SU-DHL-6 (cell line): ENCODE measurements around the gene CFDP1.

Experiments
- EZH2phosphoT487 ChIP-seq: fragments of 200-600 bp; sonication (generic), shearing (Covaris generic); conservative IDR thresholded peaks from 2 replicates; pipeline ENCODE4 v1.6.1; 2018; ENCODE audit warnings: mild to moderate bottlenecking, antibody characterized with exemption, low read length, moderate library complexity, mixed read lengths
- TF ChIP-seq, protein P1 (sequence below): fragments of 200-600 bp; sonication (generic); IDR thresholded peaks from one replicate; pipeline ENCODE4 v1.5.1; 2017; ENCODE audit warnings: antibody characterized with exemption, mild to moderate bottlenecking, low read length, moderate library complexity; ENCODE audit not compliant: insufficient read depth, poor library complexity, severe bottlenecking

DNA sequence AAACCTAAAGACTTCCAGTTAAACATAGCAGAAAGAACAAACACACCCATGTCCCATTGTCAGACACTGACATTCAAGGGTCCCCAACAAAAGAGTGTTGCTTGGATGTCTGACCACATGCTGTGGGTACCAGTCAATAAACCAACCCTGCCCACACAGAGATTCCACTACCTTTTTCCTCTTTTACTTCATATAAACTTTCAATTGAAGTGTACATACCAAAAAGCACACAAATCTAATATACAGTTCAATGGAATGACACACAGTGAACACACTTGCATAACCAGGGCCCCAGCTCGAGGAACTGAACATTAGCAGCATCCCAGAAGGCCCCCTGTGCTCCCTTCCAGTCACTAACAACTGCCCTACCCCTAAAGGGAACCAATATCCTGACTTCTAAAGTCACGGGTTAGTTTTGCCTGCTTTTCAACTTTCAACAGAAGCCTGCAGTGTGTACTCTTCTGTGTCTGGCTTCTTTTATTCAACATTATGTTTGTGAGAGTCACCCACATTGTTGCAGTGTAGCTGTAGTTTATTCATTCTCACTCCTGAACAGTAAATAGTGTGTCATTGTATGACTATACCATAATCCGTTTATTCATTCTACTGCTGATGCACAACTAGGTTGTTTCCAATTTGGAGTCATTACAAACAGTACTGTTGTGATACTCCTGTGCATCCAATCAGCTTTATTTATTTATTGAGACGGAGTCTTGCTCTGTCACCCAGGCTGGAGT lies 18.0 kb downstream of the CFDP1 start:
- TF ChIP-seq, protein P1, sequence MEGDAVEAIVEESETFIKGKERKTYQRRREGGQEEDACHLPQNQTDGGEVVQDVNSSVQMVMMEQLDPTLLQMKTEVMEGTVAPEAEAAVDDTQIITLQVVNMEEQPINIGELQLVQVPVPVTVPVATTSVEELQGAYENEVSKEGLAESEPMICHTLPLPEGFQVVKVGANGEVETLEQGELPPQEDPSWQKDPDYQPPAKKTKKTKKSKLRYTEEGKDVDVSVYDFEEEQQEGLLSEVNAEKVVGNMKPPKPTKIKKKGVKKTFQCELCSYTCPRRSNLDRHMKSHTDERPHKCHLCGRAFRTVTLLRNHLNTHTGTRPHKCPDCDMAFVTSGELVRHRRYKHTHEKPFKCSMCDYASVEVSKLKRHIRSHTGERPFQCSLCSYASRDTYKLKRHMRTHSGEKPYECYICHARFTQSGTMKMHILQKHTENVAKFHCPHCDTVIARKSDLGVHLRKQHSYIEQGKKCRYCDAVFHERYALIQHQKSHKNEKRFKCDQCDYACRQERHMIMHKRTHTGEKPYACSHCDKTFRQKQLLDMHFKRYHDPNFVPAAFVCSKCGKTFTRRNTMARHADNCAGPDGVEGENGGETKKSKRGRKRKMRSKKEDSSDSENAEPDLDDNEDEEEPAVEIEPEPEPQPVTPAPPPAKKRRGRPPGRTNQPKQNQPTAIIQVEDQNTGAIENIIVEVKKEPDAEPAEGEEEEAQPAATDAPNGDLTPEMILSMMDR = no peak
- TF ChIP-seq EZH2phosphoT487 = no peak
